ENCODE data around the gene PTCH1.

The PTCH1 gene

GRCh38 chr9:95465115-95465514 lies 51.7 kb downstream of the PTCH1 start:
- DNase-seq (ENCODE audit: low spot score) (no peak), FAIRE-seq (no peak)

- DNase-seq (ENCODE audit: low spot score) (no peak), FAIRE-seq (no peak)
Observed at GRCh38 chr9:95463148-95464060, 53.4 kb downstream of the PTCH1 start.

- FAIRE-seq (no peak), DNase-seq (ENCODE audit: low spot score) (peak; percentile 26)
Observed at GRCh38 chr9:95462249-95463147, 54.3 kb downstream of the PTCH1 start.

- FAIRE-seq = no peak
- DNase-seq (ENCODE audit: low spot score) = no peak
Observed at GRCh38 chr9:95461448-95462248, 55.1 kb downstream of the PTCH1 start.

GRCh38 chr9:95460518-95461164 lies 56.1 kb downstream of the PTCH1 start:
- FAIRE-seq = no peak
- DNase-seq (ENCODE audit: low spot score) = no peak

- no peak for DNase-seq (ENCODE audit: low spot score)
- FAIRE-seq = no peak
Observed at GRCh38 chr9:95459851-95460517, 56.8 kb downstream of the PTCH1 start.

- no peak for FAIRE-seq
- DNase-seq (ENCODE audit: low spot score) = no peak
Observed at GRCh38 chr9:95459178-95459577, 57.6 kb downstream of the PTCH1 start.

- no peak for FAIRE-seq
- DNase-seq (ENCODE audit: low spot score) = no peak
Observed at GRCh38 chr9:95458666-95459065, 58.1 kb downstream of the PTCH1 start.

GRCh38 chr9:95457769-95458168 lies 59.0 kb downstream of the PTCH1 start:
- FAIRE-seq (no peak), DNase-seq (ENCODE audit: low spot score) (no peak)

GRCh38 chr9:95455714-95456113 lies 61.1 kb downstream of the PTCH1 start:
- DNase-seq (ENCODE audit: low spot score) (no peak), FAIRE-seq (no peak)

- DNase-seq (ENCODE audit: low spot score) (no peak), FAIRE-seq (no peak)
Observed at GRCh38 chr9:95452176-95452575, 64.6 kb downstream of the PTCH1 start.

GRCh38 chr9:95451065-95451426 lies 65.7 kb downstream of the PTCH1 start:
- DNase-seq (ENCODE audit: low spot score) (no peak), FAIRE-seq (no peak)

- no peak for DNase-seq (ENCODE audit: low spot score)
- FAIRE-seq = no peak
Observed at GRCh38 chr9:95450171-95451064, 66.4 kb downstream of the PTCH1 start.

GRCh38 chr9:95449016-95449415 lies 67.8 kb downstream of the PTCH1 start:
- no peak for FAIRE-seq
- no peak for DNase-seq (ENCODE audit: low spot score)

- no peak for DNase-seq (ENCODE audit: low spot score)
- FAIRE-seq = no peak
Observed at GRCh38 chr9:95447660-95448420, 68.9 kb downstream of the PTCH1 start.

- no peak for FAIRE-seq
- no peak for DNase-seq (ENCODE audit: low spot score)
Observed at GRCh38 chr9:95446984-95447383, 69.8 kb downstream of the PTCH1 start.

GRCh38 chr9:95446259-95446658 lies 70.5 kb downstream of the PTCH1 start:
- no peak for DNase-seq (ENCODE audit: low spot score)
- no peak for FAIRE-seq

GRCh38 chr9:95444160-95444559 lies 72.6 kb downstream of the PTCH1 start:
- no peak for DNase-seq (ENCODE audit: low spot score)
- no peak for FAIRE-seq

- no peak for FAIRE-seq
- DNase-seq (ENCODE audit: low spot score) = no peak
Observed at GRCh38 chr9:95443301-95443700, 73.5 kb downstream of the PTCH1 start.

All from RCC 7860 (cell line).